GM19240 (cell line): ENCODE data around the gene TMEM176A.

ENCODE experiments used
- DNase-seq: peaks from one replicate; pipeline ENCODE4 v3.0.0; 2011; ENCODE audit warnings: low spot score; ENCODE audit not compliant: insufficient read length

The TMEM176A gene

DNA sequence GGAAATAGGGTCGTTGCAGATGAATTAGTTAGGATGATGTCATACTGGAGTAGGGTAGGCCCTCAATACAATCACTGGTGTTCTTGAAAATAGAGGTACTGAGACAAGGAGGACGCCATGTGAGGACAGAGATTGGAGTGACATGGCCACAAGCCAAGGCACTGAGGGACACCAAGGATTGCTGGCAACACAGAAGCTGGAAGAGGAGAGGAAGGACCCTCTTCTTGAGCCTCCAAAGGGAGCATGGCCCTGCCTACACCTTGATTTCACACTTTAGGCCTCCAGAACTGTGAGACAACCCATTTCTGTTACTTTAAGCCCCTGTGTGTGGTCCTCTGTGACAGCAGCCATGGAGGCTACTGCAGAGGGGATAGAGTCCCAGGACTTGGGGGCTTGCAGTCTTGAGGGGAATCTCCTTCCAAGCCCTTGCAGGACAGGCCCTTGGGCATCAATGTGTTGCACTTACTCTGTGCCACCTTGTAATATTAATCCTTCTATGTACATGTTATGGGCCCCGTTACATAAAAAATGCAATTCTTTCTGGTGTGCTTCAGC lies 48.1 kb downstream of the TMEM176A start:
- no peak for DNase-seq

DNA sequence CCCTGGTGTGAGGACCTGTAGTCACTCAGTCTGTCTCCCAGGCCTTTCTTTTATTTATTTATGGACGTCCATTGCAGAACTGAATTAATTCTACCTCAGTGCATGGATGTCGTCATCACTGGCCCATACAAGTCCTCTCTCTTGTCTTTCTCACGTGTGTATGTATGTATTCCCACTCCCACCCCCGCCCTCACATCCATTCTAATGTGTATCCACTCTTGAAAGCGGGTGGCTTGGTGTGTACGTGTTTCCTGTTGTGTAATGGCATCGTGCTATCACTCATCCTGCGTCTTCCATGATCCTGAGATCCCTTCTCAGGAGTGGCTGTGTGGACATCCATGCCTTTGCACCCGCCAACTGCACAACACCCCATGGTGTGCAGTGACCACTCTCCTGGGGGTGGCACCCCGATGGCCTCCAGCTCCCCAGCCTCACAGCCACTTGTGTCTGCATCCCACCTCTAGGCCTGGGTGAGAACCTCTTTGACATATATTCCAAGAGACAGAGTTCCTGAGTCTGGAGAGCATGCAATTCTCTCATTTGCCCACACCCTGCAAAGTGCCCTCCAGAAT lies 48.7 kb downstream of the TMEM176A start:
- DNase-seq: no peak

DNA sequence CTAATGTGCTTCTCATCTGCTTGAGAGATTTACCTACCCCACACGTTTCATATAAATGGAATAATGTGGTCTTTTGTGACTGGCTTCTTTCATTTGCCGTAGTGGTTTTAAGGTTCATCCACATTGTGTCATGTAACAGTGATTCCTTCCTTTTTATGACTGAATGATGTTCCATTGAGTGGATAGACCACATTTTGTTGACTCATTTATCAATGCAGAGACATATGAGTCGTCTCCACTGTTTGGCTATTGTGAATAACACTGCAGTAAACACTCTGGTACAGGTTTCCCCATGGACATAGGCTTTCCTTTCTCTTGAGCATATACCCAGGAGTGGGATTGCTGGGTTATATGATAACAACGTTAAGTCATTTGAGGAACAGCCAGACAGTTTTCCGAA lies 49.7 kb downstream of the TMEM176A start:
- DNase-seq: no peak

DNA sequence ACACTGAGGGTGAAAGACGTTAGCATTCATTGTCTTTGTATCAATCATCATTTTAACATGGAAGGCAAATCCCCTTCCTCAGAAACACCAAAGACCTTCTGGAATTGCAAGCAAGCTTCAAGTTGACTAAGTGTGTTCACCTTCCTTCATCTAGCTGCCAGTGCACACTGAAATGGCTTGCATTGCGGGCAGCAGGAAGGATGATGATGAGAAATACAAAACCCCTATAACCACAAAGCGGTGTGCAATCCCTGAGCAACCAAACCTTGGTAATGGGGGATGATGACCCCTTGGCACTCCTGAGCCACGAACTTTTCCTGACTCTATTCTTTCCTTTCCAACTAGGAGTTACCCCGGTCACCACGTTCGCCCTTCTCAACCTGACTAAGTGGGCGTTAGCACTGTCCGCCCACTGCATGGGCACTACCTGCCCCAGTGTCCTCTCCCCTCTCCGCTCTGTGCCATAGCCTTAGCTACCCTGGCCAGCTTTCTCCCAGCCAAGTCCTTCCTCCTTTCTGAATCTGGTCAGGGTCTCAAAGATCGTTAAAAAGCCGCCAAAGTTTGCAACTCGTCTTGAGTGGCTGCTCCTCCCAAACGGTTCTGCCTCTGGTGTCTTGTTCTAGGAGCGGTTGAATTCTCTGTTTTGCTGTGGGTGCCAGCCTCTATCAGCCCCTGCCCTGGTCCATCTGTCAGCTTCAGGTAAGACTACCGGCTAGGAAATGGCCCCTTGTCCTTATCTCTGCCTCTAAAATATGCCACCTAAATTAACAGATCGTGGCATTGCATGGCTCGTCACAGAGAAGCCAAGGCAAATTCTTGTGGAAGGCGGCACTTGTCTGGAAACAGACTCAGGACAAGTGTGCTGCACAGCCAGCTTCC lies 51.2 kb downstream of the TMEM176A start:
- DNase-seq: no peak

GRCh38 chr7:150852371-150852905 lies 51.9 kb downstream of the TMEM176A start, which contains the start of gene AOC1:
Gene AOC1, plus strand, starts transcription at chr7:150852517. Its CDS starts 3,954 bp downstream, at chr7:150856471.
- DNase-seq: no peak

- no peak for DNase-seq
Measured at GRCh38 chr7:150854066-150855000, 53.8 kb downstream of the TMEM176A start.
